IMR-90 (cell line): ENCODE measurements around the gene TTC1. TPM values are rescaled to one million over a fixed set of nuclear protein-coding genes. Genes with fewer than 3 reads are reported as not detected.

Source experiments
- ATAC-seq: fragments of 200-7000 bp; cut with Tn5 transposase; 2 replicates; pipeline ENCODE4 v1.9.1; 2020; ENCODE audit warnings: low read depth, mild to moderate bottlenecking, moderate library complexity
- BruUV-seq: library from RNA; stranded (reverse); fragments of 400-500 nt; replicated peaks from 2 replicates; lab custom pipeline; 2021; lab: Mats Ljungman, UMichigan
- CTCF ChIA-PET: fragments of 300-600 bp; formaldehyde crosslinking; extraction: SDS; loops from one replicate; lab custom pipeline; 2021; ENCODE audit warnings: antibody characterized with exemption; lab: Yijun Ruan, JAX
- POLR2A ChIA-PET: fragments of 300-600 bp; sonication (Branson Sonifier 250); formaldehyde crosslinking; loops from one replicate; lab custom pipeline; 2022; ENCODE audit warnings: antibody characterized with exemption; ENCODE audit not compliant: unreplicated experiment; lab: Charles Lee
- DNase-seq: peaks from one replicate; pipeline ENCODE4 v3.0.0; 2013
- H2AFZ ChIP-seq: replicated peaks from 2 replicates; pipeline ENCODE3; 2013; ENCODE audit warnings: low read length, mild to moderate bottlenecking; ENCODE audit not compliant: poor library complexity
- H2AK5ac ChIP-seq: 2 replicates; pipeline ENCODE4 v1.6.1; 2013; ENCODE audit warnings: low read depth, low read length, inconsistent platforms
- H2AK9ac ChIP-seq: replicated peaks from 2 replicates; pipeline ENCODE3; 2013; ENCODE audit warnings: mild to moderate bottlenecking, low read depth, low read length, moderate library complexity; ENCODE audit not compliant: poor library complexity
- H2BK120ac ChIP-seq: 2 replicates; pipeline ENCODE4 v1.6.1; 2013; ENCODE audit warnings: low read depth, low read length, inconsistent platforms
- H2BK15ac ChIP-seq: 3 replicates; pipeline ENCODE4 v1.6.1; 2013; ENCODE audit warnings: low read depth, low read length, inconsistent platforms
- H2BK20ac ChIP-seq: 2 replicates; pipeline ENCODE4 v1.6.1; 2013; ENCODE audit warnings: low read depth, mild to moderate bottlenecking, inconsistent platforms, low read length, moderate library complexity
- H2BK5ac ChIP-seq: 2 replicates; pipeline ENCODE4 v1.6.1; 2013; ENCODE audit warnings: mild to moderate bottlenecking, low read depth, low read length, inconsistent platforms; ENCODE audit not compliant: poor library complexity, severe bottlenecking
- H3K14ac ChIP-seq: replicated peaks from 2 replicates; pipeline ENCODE4 v1.6.1; 2013; ENCODE audit warnings: low read depth, low read length, inconsistent platforms
- H3K18ac ChIP-seq: 2 replicates; pipeline ENCODE4 v1.6.1; 2013; ENCODE audit warnings: low read depth, low read length, control low read depth
- H3K23ac ChIP-seq: 2 replicates; pipeline ENCODE4 v1.6.1; 2013; ENCODE audit warnings: low read depth, low read length, inconsistent platforms
- H3K27ac ChIP-seq: 2 replicates; pipeline ENCODE4 v1.5.1; 2013; ENCODE audit warnings: mild to moderate bottlenecking, control low read depth, low read length; ENCODE audit not compliant: insufficient read depth
- H3K27me3 ChIP-seq: 2 replicates; pipeline ENCODE4 v1.6.1; 2013; ENCODE audit warnings: low read length; ENCODE audit not compliant: control insufficient read depth, insufficient read depth
- H3K36me3 ChIP-seq: 2 replicates; pipeline ENCODE4 v1.6.1; 2013; ENCODE audit warnings: low read length, mixed read lengths; ENCODE audit not compliant: control insufficient read depth, insufficient read depth
- H3K4ac ChIP-seq: 2 replicates; pipeline ENCODE4 v1.6.1; 2013; ENCODE audit warnings: low read depth, low read length, inconsistent platforms
- H3K4me1 ChIP-seq: 2 replicates; pipeline ENCODE4 v1.6.1; 2013; ENCODE audit warnings: low read length, mixed read lengths; ENCODE audit not compliant: control insufficient read depth, insufficient read depth
- H3K4me2 ChIP-seq: 2 replicates; pipeline ENCODE4 v1.6.1; 2013; ENCODE audit warnings: low read depth, mild to moderate bottlenecking, control low read depth, low read length, moderate library complexity
- H3K4me3 ChIP-seq: 2 replicates; pipeline ENCODE4 v1.5.1; 2013; ENCODE audit warnings: low read depth, mild to moderate bottlenecking, control low read depth, low read length, moderate library complexity; ENCODE audit not compliant: insufficient read depth
- H3K56ac ChIP-seq: 2 replicates; pipeline ENCODE4 v1.6.1; 2013; ENCODE audit warnings: low read length, inconsistent platforms; ENCODE audit not compliant: insufficient read depth; ENCODE audit errors: extremely low read depth
- H3K79me1 ChIP-seq, 2 experiments: 2 replicates each; pipeline ENCODE4 v1.6.1; 2013; ENCODE audit warnings: low read length in 2 of 2, inconsistent platforms in 1 of 2, low read depth in 1 of 2
- H3K9ac ChIP-seq: 2 replicates; pipeline ENCODE4 v1.6.1; 2013; ENCODE audit warnings: low read depth, low read length, control low read depth
- H3K9me1 ChIP-seq: 2 replicates; pipeline ENCODE4 v1.6.1; 2013; ENCODE audit warnings: low read length, inconsistent platforms; ENCODE audit not compliant: insufficient read depth
- H3K9me3 ChIP-seq: 2 replicates; pipeline ENCODE4 v1.6.1; 2013; ENCODE audit warnings: low read length; ENCODE audit not compliant: control insufficient read depth, insufficient read depth
- H4K20me1 ChIP-seq: 2 replicates; pipeline ENCODE4 v1.6.1; 2013; ENCODE audit warnings: low read length, inconsistent platforms; ENCODE audit not compliant: insufficient read depth
- H4K5ac ChIP-seq: 2 replicates; pipeline ENCODE4 v1.6.1; 2013; ENCODE audit warnings: mild to moderate bottlenecking, low read depth, low read length, control low read depth
- H4K8ac ChIP-seq, 2 experiments: 2 replicates each; pipeline ENCODE4 v1.6.1; 2013; ENCODE audit warnings: low read depth in 2 of 2, low read length in 2 of 2, control low read depth in 1 of 2, inconsistent platforms in 1 of 2
- H4K91ac ChIP-seq: 2 replicates; pipeline ENCODE4 v1.6.1; 2013; ENCODE audit warnings: low read depth, low read length, inconsistent platforms; ENCODE audit not compliant: insufficient read depth
- BHLHE40 ChIP-seq: fragments of 150-350 bp; IDR thresholded peaks from 2 replicates; pipeline ENCODE4 v1.6.1; 2016; ENCODE audit warnings: mild to moderate bottlenecking, low read depth, low read length
- CEBPB ChIP-seq: IDR thresholded peaks from 2 replicates; pipeline ENCODE4 v1.6.1; 2012; ENCODE audit warnings: low read depth, low read length, improper control_type of control experiment
- CHD1 ChIP-seq: IDR thresholded peaks from 2 replicates; pipeline ENCODE4 v1.6.1; 2012; ENCODE audit warnings: low read depth, low read length, improper control_type of control experiment
- CTCF ChIP-seq: conservative IDR thresholded peaks from 2 replicates; pipeline ENCODE4 v1.5.1; 2012; ENCODE audit warnings: mild to moderate bottlenecking, low read depth, low read length, improper control_type of control experiment
- ELK1 ChIP-seq: fragments of 150-350 bp; IDR thresholded peaks from 2 replicates; pipeline ENCODE4 v1.6.1; 2016; ENCODE audit warnings: low read depth, mild to moderate bottlenecking, low read length, moderate library complexity, borderline replicate concordance
- FOS ChIP-seq: fragments of 150-350 bp; IDR thresholded peaks from 2 replicates; pipeline ENCODE4 v1.6.1; 2016; ENCODE audit warnings: low read depth, low read length
- MAFK ChIP-seq: IDR thresholded peaks from 2 replicates; pipeline ENCODE4 v1.6.1; 2012; ENCODE audit warnings: low read depth, low read length, improper control_type of control experiment
- MAZ ChIP-seq: IDR thresholded peaks from 2 replicates; pipeline ENCODE4 v1.6.1; 2012; ENCODE audit warnings: low read depth, mild to moderate bottlenecking, low read length, improper control_type of control experiment, moderate library complexity, borderline replicate concordance
- MXI1 ChIP-seq: IDR thresholded peaks from 2 replicates; pipeline ENCODE4 v1.6.1; 2012; ENCODE audit warnings: low read depth, mild to moderate bottlenecking, low read length, moderate library complexity, borderline replicate concordance
- NFE2L2 ChIP-seq: fragments of 150-350 bp; IDR thresholded peaks from 2 replicates; pipeline ENCODE4 v1.6.1; 2016; ENCODE audit warnings: low read depth, mild to moderate bottlenecking, low read length
- POLR2A ChIP-seq: IDR thresholded peaks from 2 replicates; pipeline ENCODE4 v1.6.1; 2012; ENCODE audit warnings: mild to moderate bottlenecking, low read depth, low read length
- RAD21 ChIP-seq: IDR thresholded peaks from 2 replicates; pipeline ENCODE4 v1.6.1; 2012; ENCODE audit warnings: low read length, improper control_type of control experiment
- RCOR1 ChIP-seq: IDR thresholded peaks from 2 replicates; pipeline ENCODE4 v1.6.1; 2012; ENCODE audit warnings: mild to moderate bottlenecking, low read length, improper control_type of control experiment; ENCODE audit not compliant: insufficient replicate concordance
- RFX5 ChIP-seq: IDR thresholded peaks from 2 replicates; pipeline ENCODE4 v1.8.0; 2012; ENCODE audit warnings: low read depth, mild to moderate bottlenecking, low read length, moderate library complexity
- SMC3 ChIP-seq: fragments of 150-350 bp; IDR thresholded peaks from 2 replicates; pipeline ENCODE4 v1.6.1; 2016; ENCODE audit warnings: low read depth, mild to moderate bottlenecking, antibody characterized with exemption, low read length, moderate library complexity
- USF2 ChIP-seq: fragments of 150-350 bp; IDR thresholded peaks from 2 replicates; pipeline ENCODE4 v1.6.1; 2017; ENCODE audit warnings: mild to moderate bottlenecking, antibody characterized with exemption, low read length, low read depth
- WGBS, 2 experiments: methylation state at CpG; one replicate each; pipeline versions ENCODE4 v1.1.5 to v1.1.7; 2013; ENCODE audit warnings: missing lambda C conversion rate in 2 of 2; ENCODE audit not compliant: insufficient read length in 1 of 2; ENCODE audit errors: extremely low coverage in 2 of 2; 5-methylcytosine and 5-hydroxymethylcytosine counted together
- dilution Hi-C: fragments of 300-500 bp; cut with HindIII; formaldehyde crosslinking; loops from one replicate; pipeline ENCODE4 v1.14.3; 2018; ENCODE audit warnings: low sequenced_read_pairs; ENCODE audit not compliant: unreplicated experiment
- in situ Hi-C: fragments of 300-500 bp; cut with MboI; formaldehyde crosslinking; loops from 3 replicates; pipeline ENCODE4 v1.14.3; 2019; ENCODE audit warnings: low sequenced_read_pairs, inconsistent platforms, mixed read lengths
- intact Hi-C: fragments of 100-400 bp; cut with micrococcal nuclease; formaldehyde crosslinking; loops from 2 replicates; pipeline ENCODE4 v1.10.0; 2022
- polyA plus RNA-seq, 3 experiments: library from polyadenylated mRNA; depleted of rRNA; stranded (reverse); fragments of >200 nt; gene quantifications; 2 replicates each; pipeline ENCODE4 v1.2.3, GENCODE V29; 2012; ENCODE audit warnings: low replicate concordance in 1 of 3
- total RNA-seq: library from RNA; depleted of rRNA; stranded (reverse); fragments of >200 nt; gene quantifications from 2 replicates; pipeline ENCODE4 v1.2.3, GENCODE V29; 2012

Gene TTC1
- total and polyA plus RNA-seq, 2 of the 4 experiments (the other 2 are of a cell fraction), result 23.1 to 41.1 TPM

- in situ Hi-C loops, result no loop called here
- Histone ChIP-seq H4K91ac (no peak overlapping the region), H2AFZ (no peak overlapping the region), H3K79me1 (peaks cover 12 to 29% of the 10 kb centered on the region in 2 experiments; a peak in 3 of 4 replicates), H3K23ac (no peak overlapping the region), H3K27ac (no peak overlapping the region), H4K5ac (no peak overlapping the region), H2BK15ac (no peak overlapping the region), H4K8ac (no peak overlapping the region), H3K36me3 (peaks cover 12% of the 10 kb centered on the region), H3K4me2 (no peak overlapping the region), H3K9me3 (no peaks in the 10 kb centered on the region), H2BK120ac (no peak overlapping the region), H3K56ac (no peak overlapping the region), H3K18ac (no peak overlapping the region), H2AK5ac (no peak overlapping the region), H3K9me1 (peaks cover 5% of the 10 kb centered on the region), H3K4me3 (no peak overlapping the region), H3K4ac (no peak overlapping the region), H3K4me1 (no peaks in the 10 kb centered on the region), H2AK9ac (no peak overlapping the region), H3K14ac (no peak overlapping the region), H3K27me3 (no peaks in the 10 kb centered on the region), H2BK5ac (no peak overlapping the region), H3K9ac (no peak overlapping the region), H4K20me1 (no peaks in the 10 kb centered on the region), H2BK20ac (no peak overlapping the region)
- ATAC-seq (no peak), DNase-seq (no peak)
- dilution Hi-C loops, result no loop called here
- ChIA-PET POLR2A (no interaction called here), CTCF (no interaction called here)
- BruUV-seq, result no TSS peak
- intact Hi-C loops, result loop anchor here (10.0 kb wide), 1 partner anchor 306 kb away; no protein-coding TSS in a partner anchor
- TF ChIP-seq RAD21 (no peak), MAZ (no peak), ELK1 (no peak), POLR2A (no peak), SMC3 (no peak), BHLHE40 (no peak), RCOR1 (no peak), MXI1 (no peak), FOS (no peak), MAFK (no peak), CHD1 (no peak), USF2 (no peak), CEBPB (no peak), NFE2L2 (no peak), CTCF (no peak), RFX5 (no peak)
- WGBS, 2 experiments, result no CpG with 5 or more reads among the region's 1 CpG
Observed at GRCh38 chr5:160088805-160089204, 79.9 kb downstream of the TTC1 start.
